Right lobe of liver (tissue), 6 donors: Measurements from ENCODE around the gene PXDN. TPM values are rescaled to one million over a fixed set of nuclear protein-coding genes. Genes with fewer than 3 reads are reported as not detected.

Source experiments
- ATAC-seq, 4 donors: fragments of 200-7000 bp; cut with Tn5 transposase; one replicate each; pipeline ENCODE4 v1.9.1; 2020; ENCODE audit warnings: mild to moderate bottlenecking in 4 of 4, moderate library complexity in 4 of 4
- DNase-seq, 3 donors: peaks; one replicate each; pipeline ENCODE4 v3.0.0-alpha.2; 2020
- H3K27ac ChIP-seq, 3 donors: fragments of 200-600 bp; one replicate each; pipeline ENCODE4 v1.8.0; 2022
- H3K27me3 ChIP-seq, 2 donors: fragments of 200-600 bp; one replicate each; pipeline ENCODE4 v1.8.0; 2022
- H3K36me3 ChIP-seq, 4 donors: fragments of 200-600 bp; sonication (generic) in 1 of 4; one replicate each; pipeline versions ENCODE4 v1.5.1 to v1.8.0; 2017 to 2022; ENCODE audit warnings: control low read depth in 1 of 4
- H3K4me1 ChIP-seq, 4 donors: fragments of 200-600 bp; sonication (generic) in 1 of 4; one replicate each; pipeline versions ENCODE4 v1.5.1 to v1.8.0; 2017 to 2022; ENCODE audit warnings: control low read depth in 1 of 4
- H3K4me3 ChIP-seq, 3 donors: fragments of 200-600 bp; one replicate each; pipeline ENCODE4 v1.8.0; 2022
- H3K9me3 ChIP-seq, 4 donors: fragments of 200-600 bp; sonication (generic) in 1 of 4; one replicate each; pipeline versions ENCODE4 v1.5.1 to v1.8.0; 2017 to 2022; ENCODE audit warnings: control low read depth in 1 of 4
- POLR2A ChIP-seq: fragments of 450-650 bp; IDR thresholded peaks from one replicate; pipeline ENCODE4 v1.6.1; 2017; ENCODE audit warnings: antibody characterized with exemption, mild to moderate bottlenecking
- WGBS: methylation state at CpG from one replicate; pipeline ENCODE4 v1.1.6; 2018; ENCODE audit warnings: low coverage, low lambda C conversion rate; ENCODE audit not compliant: insufficient coverage; ENCODE audit errors: missing lambda C conversion rate; 5-methylcytosine and 5-hydroxymethylcytosine counted together
- intact Hi-C, 2 donors: fragments of 100-400 bp; cut with DNase I; formaldehyde crosslinking; loops; one replicate each; pipeline versions ENCODE4 v1.11.2 to v1.14.1; 2022
- total RNA-seq, 6 experiments: library from RNA; depleted of rRNA in 2 of 6; stranded (reverse); fragments of >200 nt in 2 of 6; fragmentation: NEBNext Ultra II Directional in 3 of 6; extraction: Animal tissue kit (Norgen Biotek cat#: 25700) in 3 of 6; gene quantifications; one replicate each; pipeline versions ENCODE4 v1.1.0 to v1.2.4, GENCODE V29; 2016 to 2023
- TF ChIP-seq, protein P1 (sequence below), 4 donors: fragments of 200-600 bp in 3 of 4; fragments of 450-650 bp in 1 of 4; IDR thresholded peaks; one replicate each; pipeline versions ENCODE4 v1.5.1 to v1.8.0; 2016 to 2022; ENCODE audit warnings: antibody characterized with exemption in 4 of 4, mild to moderate bottlenecking in 2 of 4
- donor health status: DM: no; HTN: yes; CAD: no.
- donor health status: DM: no; HTN: no; CAD: no.
- donor health status: DM: no; HTN: no; CAD: no.
- donor health status: DM: no; HTN: yes; CAD: no.
- donor health status: DM: no; HTN: yes; CAD: no.

The PXDN gene
- total RNA-seq, 6 experiments from 2014 or later = 5.5 to 21.0 (median 11.4) TPM

- Histone ChIP-seq H3K27ac (no peak overlapping the region), H3K4me1 (no peaks in the 10 kb centered on the region), H3K36me3 (no peaks in the 10 kb centered on the region), H3K9me3 (no peaks in the 10 kb centered on the region), H3K27me3 (no peaks in the 10 kb centered on the region), H3K4me3 (no peak overlapping the region)
- no peak for TF ChIP-seq POLR2A
- TF ChIP-seq, protein P1, sequence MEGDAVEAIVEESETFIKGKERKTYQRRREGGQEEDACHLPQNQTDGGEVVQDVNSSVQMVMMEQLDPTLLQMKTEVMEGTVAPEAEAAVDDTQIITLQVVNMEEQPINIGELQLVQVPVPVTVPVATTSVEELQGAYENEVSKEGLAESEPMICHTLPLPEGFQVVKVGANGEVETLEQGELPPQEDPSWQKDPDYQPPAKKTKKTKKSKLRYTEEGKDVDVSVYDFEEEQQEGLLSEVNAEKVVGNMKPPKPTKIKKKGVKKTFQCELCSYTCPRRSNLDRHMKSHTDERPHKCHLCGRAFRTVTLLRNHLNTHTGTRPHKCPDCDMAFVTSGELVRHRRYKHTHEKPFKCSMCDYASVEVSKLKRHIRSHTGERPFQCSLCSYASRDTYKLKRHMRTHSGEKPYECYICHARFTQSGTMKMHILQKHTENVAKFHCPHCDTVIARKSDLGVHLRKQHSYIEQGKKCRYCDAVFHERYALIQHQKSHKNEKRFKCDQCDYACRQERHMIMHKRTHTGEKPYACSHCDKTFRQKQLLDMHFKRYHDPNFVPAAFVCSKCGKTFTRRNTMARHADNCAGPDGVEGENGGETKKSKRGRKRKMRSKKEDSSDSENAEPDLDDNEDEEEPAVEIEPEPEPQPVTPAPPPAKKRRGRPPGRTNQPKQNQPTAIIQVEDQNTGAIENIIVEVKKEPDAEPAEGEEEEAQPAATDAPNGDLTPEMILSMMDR (IDR thresholded peaks at IDR 0.05) = no peak
- intact Hi-C loops = no loop called here
- peak in 1 of 3 donors; percentile 22 for DNase-seq
- 68% methylated on average over 7 of the region's 7 CpGs for WGBS
- ATAC-seq = peak in 1 of 4 donors; percentile 28
Observed at GRCh38 chr2:1613731-1614354, 130.5 kb downstream of the PXDN start.

DNA sequence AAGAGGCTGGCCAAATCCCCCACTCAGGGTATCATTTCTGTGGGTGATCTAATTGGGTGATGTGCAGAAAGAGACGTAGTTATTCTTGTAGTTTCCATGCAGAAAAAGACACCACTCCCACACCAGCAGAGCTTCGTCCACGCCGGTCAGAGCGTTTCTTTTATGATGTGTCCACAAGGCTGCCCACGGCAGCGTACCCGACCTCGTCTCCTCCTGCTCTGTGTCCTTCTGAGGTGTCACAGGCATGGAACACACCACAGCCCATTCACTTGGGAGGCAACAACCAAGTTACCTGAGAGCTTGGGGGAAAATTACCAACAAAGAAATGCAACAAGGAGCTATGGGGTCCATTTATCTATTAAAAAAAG, 131.3 kb downstream of the PXDN start:
- 70% methylated on average over 9 of the region's 9 CpGs for WGBS
- TF ChIP-seq, protein P1 (IDR thresholded peaks at IDR 0.05) = no peak
- no peak for TF ChIP-seq POLR2A
- intact Hi-C loops = no loop called here
- ATAC-seq (no peak), DNase-seq (no peak)
- Histone ChIP-seq H3K4me1 (no peaks in the 10 kb centered on the region), H3K27me3 (no peaks in the 10 kb centered on the region), H3K4me3 (no peak overlapping the region), H3K36me3 (no peaks in the 10 kb centered on the region), H3K9me3 (no peaks in the 10 kb centered on the region), H3K27ac (no peak overlapping the region)

DNA sequence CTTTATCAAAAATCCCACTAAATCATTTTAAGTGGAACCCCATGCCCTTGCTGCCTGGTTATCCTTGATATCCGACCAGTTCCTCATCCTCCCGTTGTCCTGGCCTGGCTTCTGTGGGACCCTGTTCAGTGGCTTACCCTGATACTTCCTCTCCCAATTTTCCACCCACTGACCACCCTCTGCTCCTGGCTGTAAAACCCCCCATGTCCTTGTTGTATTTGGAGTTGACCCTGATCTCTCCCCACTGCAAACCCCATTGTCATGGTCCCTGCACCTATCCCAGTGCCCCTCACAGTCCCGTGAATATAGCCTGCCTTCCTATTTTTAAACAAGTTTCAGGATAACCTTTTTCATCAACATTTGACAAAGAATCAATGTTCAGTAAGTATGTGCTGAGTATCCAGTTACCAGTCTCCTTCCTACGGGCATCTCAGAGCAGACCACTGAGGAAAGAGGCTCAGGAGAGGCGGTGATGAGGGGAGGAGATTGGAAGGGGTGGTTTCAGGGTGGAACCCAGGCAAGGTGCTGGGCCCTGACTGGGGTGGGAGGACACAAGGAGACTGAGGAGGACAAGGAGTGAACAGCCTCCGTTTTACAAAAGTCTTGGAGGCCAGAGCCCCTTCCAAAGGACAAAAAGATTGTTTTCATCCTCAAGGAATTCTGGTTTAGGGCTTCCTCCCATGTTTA, 131.8 kb downstream of the PXDN start:
- no peaks in the 10 kb centered on the region for H3K9me3 ChIP-seq
- H3K4me3 ChIP-seq = no peak overlapping the region
- TF ChIP-seq, protein P1 (IDR thresholded peaks at IDR 0.05) = no peak
- TF ChIP-seq POLR2A = no peak
- 49% methylated on average over 5 of the region's 6 CpGs for WGBS
- no peaks in the 10 kb centered on the region for H3K27me3 ChIP-seq
- intact Hi-C loops = no loop called here
- no peak overlapping the region for H3K27ac ChIP-seq
- no peak for ATAC-seq
- no peak for DNase-seq
- H3K36me3 ChIP-seq = no peaks in the 10 kb centered on the region
- no peaks in the 10 kb centered on the region for H3K4me1 ChIP-seq

- Histone ChIP-seq H3K9me3 (no peaks in the 10 kb centered on the region), H3K4me1 (no peaks in the 10 kb centered on the region), H3K27me3 (no peaks in the 10 kb centered on the region), H3K4me3 (no peak overlapping the region), H3K27ac (no peak overlapping the region), H3K36me3 (no peaks in the 10 kb centered on the region)
- 63% methylated on average over 3 of the region's 8 CpGs for WGBS
- no peak for TF ChIP-seq POLR2A
- no peak for ATAC-seq
- DNase-seq = peak in 1 of 3 donors; percentile 21
- intact Hi-C loops = no loop called here
Observed at GRCh38 chr2:1611886-1612285, 132.4 kb downstream of the PXDN start.

DNA sequence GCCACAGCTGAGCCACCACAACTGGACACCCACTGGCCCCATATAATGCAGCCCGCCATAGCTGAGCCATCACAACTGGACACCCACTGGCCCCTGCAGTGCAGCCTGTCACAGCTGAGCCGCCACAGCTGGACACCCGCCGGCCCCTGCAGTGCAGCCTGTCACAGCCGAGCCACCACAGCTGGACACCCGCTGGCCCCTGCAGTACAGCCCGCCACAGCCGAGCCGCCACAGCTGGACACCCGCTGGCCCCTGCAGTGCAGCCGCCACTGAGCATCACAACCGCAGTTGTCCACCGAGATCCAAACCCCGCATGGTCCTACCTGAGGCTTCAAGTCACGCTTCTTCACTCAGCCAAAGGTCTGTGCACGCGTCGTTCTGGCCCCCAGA, 134.2 kb downstream of the PXDN start:
- TF ChIP-seq POLR2A = no peak
- TF ChIP-seq, protein P1 (IDR thresholded peaks at IDR 0.05) = no peak
- Histone ChIP-seq H3K4me3 (no peak overlapping the region), H3K9me3 (no peaks in the 10 kb centered on the region), H3K36me3 (no peaks in the 10 kb centered on the region), H3K4me1 (no peaks in the 10 kb centered on the region), H3K27ac (no peak overlapping the region), H3K27me3 (no peaks in the 10 kb centered on the region)
- DNase-seq = peak in 1 of 3 donors; percentile 29
- WGBS = 84% methylated on average over 6 of the region's 18 CpGs
- ATAC-seq = no peak
- intact Hi-C loops = no loop called here
